Neuronal stem cell (in vitro differentiated cells): ENCODE data around the gene RAPGEF1.

Source experiments
- DNase-seq: peaks from one replicate; pipeline ENCODE4 v3.0.0-alpha.2; 2013; ENCODE audit warnings: low spot score
- H2AFZ ChIP-seq: one replicate; pipeline ENCODE4 v1.6.1; 2013; ENCODE audit warnings: mild to moderate bottlenecking, low read length, inconsistent platforms
- H2AK5ac ChIP-seq: 2 replicates; pipeline ENCODE4 v1.6.1; 2013; ENCODE audit warnings: low read depth, mild to moderate bottlenecking, inconsistent platforms, low read length, moderate library complexity, mixed read lengths
- H2BK120ac ChIP-seq: 2 replicates; pipeline ENCODE4 v1.6.1; 2013; ENCODE audit warnings: low read depth, mild to moderate bottlenecking, inconsistent platforms, low read length, moderate library complexity, mixed read lengths
- H2BK12ac ChIP-seq: one replicate; pipeline ENCODE4 v1.6.1; 2013; ENCODE audit warnings: low read length, inconsistent platforms
- H2BK15ac ChIP-seq: 2 replicates; pipeline ENCODE4 v1.6.1; 2013; ENCODE audit warnings: mild to moderate bottlenecking, low read length, inconsistent platforms, mixed read lengths
- H2BK5ac ChIP-seq: one replicate; pipeline ENCODE4 v1.6.1; 2013; ENCODE audit warnings: inconsistent platforms, mild to moderate bottlenecking, low read length, moderate library complexity
- H3K14ac ChIP-seq: one replicate; pipeline ENCODE4 v1.6.1; 2013; ENCODE audit warnings: low read length, inconsistent platforms
- H3K18ac ChIP-seq: 2 replicates; pipeline ENCODE4 v1.6.1; 2013; ENCODE audit warnings: low read length, inconsistent platforms
- H3K23ac ChIP-seq: 2 replicates; pipeline ENCODE4 v1.6.1; 2013; ENCODE audit warnings: low read depth, mild to moderate bottlenecking, mixed read lengths, low read length, inconsistent platforms; ENCODE audit not compliant: poor library complexity
- H3K27ac ChIP-seq: replicated peaks from 3 replicates; pipeline ENCODE4 v1.5.1; 2013; ENCODE audit warnings: low read length, inconsistent platforms
- H3K27me3 ChIP-seq, 3 experiments: 2 replicates each; pipeline ENCODE4 v1.6.1; 2013; ENCODE audit warnings: low read length in 3 of 3, mild to moderate bottlenecking in 2 of 3, inconsistent platforms in 1 of 3, low read depth in 1 of 3, mixed read lengths in 1 of 3, moderate library complexity in 1 of 3; ENCODE audit not compliant: control insufficient read depth in 3 of 3, insufficient read depth in 3 of 3
- H3K36me3 ChIP-seq, 2 donors: replicated peaks in 1 of 2; 2 replicates each; pipeline ENCODE4 v1.6.1; 2013; ENCODE audit warnings: low read length in 2 of 2; ENCODE audit not compliant: control insufficient read depth in 2 of 2, insufficient read depth in 2 of 2
- H3K4ac ChIP-seq: 2 replicates; pipeline ENCODE4 v1.6.1; 2013; ENCODE audit warnings: inconsistent platforms, mild to moderate bottlenecking, low read length, moderate library complexity
- H3K4me1 ChIP-seq, 2 donors: 1 replicate in 1 of 2; 2 replicates in 1 of 2; pipeline ENCODE4 v1.6.1; 2013; ENCODE audit warnings: low read length in 2 of 2, low read depth in 1 of 2; ENCODE audit not compliant: control insufficient read depth in 2 of 2, insufficient read depth in 1 of 2
- H3K4me2 ChIP-seq: one replicate; pipeline ENCODE4 v1.6.1; 2013; ENCODE audit warnings: mild to moderate bottlenecking, low read length, inconsistent platforms; ENCODE audit not compliant: insufficient read depth, poor library complexity, severe bottlenecking
- H3K4me3 ChIP-seq, 2 donors: 2 replicates each; pipeline ENCODE4 v1.5.1; 2013; ENCODE audit warnings: low read length in 2 of 2, mild to moderate bottlenecking in 2 of 2, inconsistent platforms in 1 of 2, moderate library complexity in 1 of 2
- H3K79me1 ChIP-seq: one replicate; pipeline ENCODE4 v1.6.1; 2013; ENCODE audit warnings: low read depth, mild to moderate bottlenecking, inconsistent platforms, low read length, moderate library complexity
- H3K9ac ChIP-seq: one replicate; pipeline ENCODE4 v1.6.1; 2013; ENCODE audit warnings: mild to moderate bottlenecking, low read depth, low read length, inconsistent platforms; ENCODE audit not compliant: poor library complexity
- H3K9me3 ChIP-seq, 2 donors: replicated peaks in 1 of 2; 2 replicates each; pipeline versions ENCODE3 to v1.6.1; 2013; ENCODE audit warnings: low read length in 2 of 2, mild to moderate bottlenecking in 2 of 2, inconsistent platforms in 1 of 2, low read depth in 1 of 2, mixed read lengths in 1 of 2, moderate library complexity in 1 of 2; ENCODE audit not compliant: control insufficient read depth in 2 of 2, insufficient read depth in 1 of 2
- H4K8ac ChIP-seq: one replicate; pipeline ENCODE4 v1.6.1; 2013; ENCODE audit warnings: low read depth, mild to moderate bottlenecking, inconsistent platforms, low read length, moderate library complexity
- H4K91ac ChIP-seq: one replicate; pipeline ENCODE4 v1.6.1; 2013; ENCODE audit warnings: low read length, low read depth, mild to moderate bottlenecking, inconsistent platforms; ENCODE audit not compliant: poor library complexity
- WGBS, 2 donors: extraction: QIAGEN DNeasy Blood & Tissue Kit; methylation state at CpG; one replicate each; pipeline ENCODE4 v1.1.7; 2013; ENCODE audit warnings: missing lambda C conversion rate in 2 of 2, mixed read lengths in 1 of 2; ENCODE audit not compliant: insufficient read length in 2 of 2, insufficient replicate concordance in 1 of 2; ENCODE audit errors: extremely low coverage in 2 of 2; 5-methylcytosine and 5-hydroxymethylcytosine counted together

The RAPGEF1 gene

GRCh38 chr9:131537946-131538345, 201.9 kb downstream of the RAPGEF1 start:
- Histone ChIP-seq H3K27ac (no peak overlapping the region), H3K14ac (no peak overlapping the region), H2BK120ac (no peak overlapping the region), H3K36me3 (no peaks in the 10 kb centered on the region), H3K27me3 (no peaks in the 10 kb centered on the region), H2AFZ (no peak overlapping the region), H3K9ac (no peak overlapping the region), H3K79me1 (no peaks in the 10 kb centered on the region), H3K4ac (no peak overlapping the region), H4K91ac (no peak overlapping the region), H4K8ac (no peak overlapping the region), H3K18ac (no peak overlapping the region), H3K23ac (no peak overlapping the region), H3K9me3 (peaks cover 0 to 4% of the 10 kb centered on the region in 2 donors), H2BK15ac (no peak overlapping the region), H2AK5ac (no peak overlapping the region), H3K4me1 (no peaks in the 10 kb centered on the region), H3K4me2 (no peak overlapping the region), H2BK5ac (no peak overlapping the region), H2BK12ac (no peak overlapping the region), H3K4me3 (no peak overlapping the region)
- WGBS, 2 donors = no CpG with 5 or more reads among the region's 19 CpGs
- DNase-seq = no peak

- H4K8ac ChIP-seq = no peak overlapping the region
- WGBS, 2 donors = no CpG with 5 or more reads among the region's 8 CpGs
- no peak for DNase-seq
Observed at GRCh38 chr9:131534721-131535237, 205.1 kb downstream of the RAPGEF1 start.

GRCh38 chr9:131530920-131531832, 208.7 kb downstream of the RAPGEF1 start, which contains the start of gene UCK1:
Gene UCK1 (minus strand): TSS chr9:131531263. CDS start chr9:131531174, 89 bp downstream.
- Histone ChIP-seq H2BK12ac (no peak within 1 kb of the TSS), H3K27ac (no peak within 1 kb of the TSS), H4K8ac (peak within 1 kb of the TSS; percentile 78), H3K9ac (peak within 1 kb of the TSS; percentile 92), H4K91ac (peak within 1 kb of the TSS; percentile 85), H3K9me3 (no peaks in the 10 kb centered on the region), H2AK5ac (peak within 1 kb of the TSS; percentile 92), H3K4ac (peak within 1 kb of the TSS; percentile 84), H2AFZ (peak within 1 kb of the TSS; percentile 99), H3K18ac (peak within 1 kb of the TSS; percentile 94), H3K79me1 (peaks cover 14% of the 10 kb centered on the region), H2BK15ac (peak within 1 kb of the TSS; percentile 37), H3K4me3 (peak within 1 kb of the TSS; percentile 94), H2BK120ac (no peak within 1 kb of the TSS), H3K23ac (peak within 1 kb of the TSS; percentile 87), H3K27me3 (no peaks in the 10 kb centered on the region), H3K4me1 (peaks cover 8% of the 10 kb centered on the region in 2 donors), H2BK5ac (peak within 1 kb of the TSS; percentile 54), H3K14ac (no peak within 1 kb of the TSS), H3K4me2 (peak within 1 kb of the TSS; percentile 90), H3K36me3 (peaks cover 30 to 43% of the 10 kb centered on the region in 2 donors)
- peak; percentile 86 for DNase-seq
- WGBS, 2 donors = no CpG with 5 or more reads among the region's 103 CpGs

More at GRCh38 chr9:131534721-131535237, 205.1 kb downstream of the RAPGEF1 start:
- H3K27ac ChIP-seq = no peak overlapping the region
- no peak overlapping the region for H2BK15ac ChIP-seq
- no peak overlapping the region for H4K91ac ChIP-seq
- H2AFZ ChIP-seq = peak overlapping the region; percentile 27
- H3K79me1 ChIP-seq = peaks cover 9% of the 10 kb centered on the region
- no peak overlapping the region for H3K4me3 ChIP-seq
- H3K4ac ChIP-seq = no peak overlapping the region
- H3K18ac ChIP-seq = no peak overlapping the region
- H3K9ac ChIP-seq = no peak overlapping the region
- H2BK12ac ChIP-seq = no peak overlapping the region
- H3K4me1 ChIP-seq = peaks cover 6 to 7% of the 10 kb centered on the region in 2 donors
- no peak overlapping the region for H3K4me2 ChIP-seq
- H3K14ac ChIP-seq = no peak overlapping the region
- no peaks in the 10 kb centered on the region for H3K27me3 ChIP-seq
- no peak overlapping the region for H2AK5ac ChIP-seq
- H3K9me3 ChIP-seq = peaks cover 0 to 4% of the 10 kb centered on the region in 2 donors
- no peak overlapping the region for H2BK5ac ChIP-seq
- H3K36me3 ChIP-seq = peaks cover 2 to 7% of the 10 kb centered on the region in 2 donors
- H3K23ac ChIP-seq = no peak overlapping the region
- no peak overlapping the region for H2BK120ac ChIP-seq

GRCh38 chr9:131530546-131530919, 209.3 kb downstream of the RAPGEF1 start:
- WGBS, 2 donors = no CpG with 5 or more reads among the region's 29 CpGs
- Histone ChIP-seq H2BK12ac (no peak overlapping the region), H3K4ac (peak overlapping the region; percentile 78), H2BK15ac (no peak overlapping the region), H3K23ac (peak overlapping the region; percentile 87), H2BK5ac (peak overlapping the region; percentile 54), H3K4me3 (peak overlapping the region; percentile 94), H3K79me1 (peaks cover 14% of the 10 kb centered on the region), H3K4me2 (peak overlapping the region; percentile 90), H3K14ac (no peak overlapping the region), H4K91ac (no peak overlapping the region), H3K27ac (no peak overlapping the region), H3K18ac (peak overlapping the region; percentile 93), H3K4me1 (peaks cover 8% of the 10 kb centered on the region in 2 donors), H3K9me3 (no peaks in the 10 kb centered on the region), H2BK120ac (no peak overlapping the region), H4K8ac (peak overlapping the region; percentile 78), H3K9ac (peak overlapping the region; percentile 91), H3K36me3 (peaks cover 36 to 50% of the 10 kb centered on the region in 2 donors), H2AFZ (peak overlapping the region; percentile 99), H3K27me3 (no peaks in the 10 kb centered on the region), H2AK5ac (peak overlapping the region; percentile 89)
- DNase-seq = peak; percentile 18
